ENCODE data around the gene SCD5. TPM values are rescaled to one million over a fixed set of nuclear protein-coding genes. Genes with fewer than 3 reads are reported as not detected.

The SCD5 gene
- total and polyA plus RNA-seq, 12 donors: 85.9 to 585 (median 229) TPM

GRCh38 chr4:82811838-82812341, 13.3 kb upstream of the SCD5 start:
- Histone ChIP-seq H3K36me3 (replicated peaks in 1 of 2) (peaks cover 0 to 1% of the 10 kb centered on the region in 2 donors), H3K27me3 (no peaks in the 10 kb centered on the region), H3K27ac (peak overlapping the region in 4 of 5 donors; percentile 13 to 53 (median 33)), H3K4me3 (no peak overlapping the region), H3K9me3 (replicated peaks in 1 of 3) (no peaks in the 10 kb centered on the region), H3K4me1 (replicated peaks in 1 of 2) (peaks cover 6 to 11% of the 10 kb centered on the region in 2 donors)
- no peak for TF ChIP-seq POLR2A (IDR thresholded peaks at IDR 0.05)
- TF ChIP-seq CTCF (IDR thresholded peaks at IDR 0.05): no peak
- no peak for DNase-seq
- intact Hi-C loops (cut with DNase I): no loop called here
- 20 to 30% (median 21%) methylated on average over 6 of the region's 6 CpGs for WGBS, 4 donors

GRCh38 chr4:82811392-82811791, 12.8 kb upstream of the SCD5 start:
- Histone ChIP-seq H3K36me3 (replicated peaks in 1 of 2) (no peaks in the 10 kb centered on the region), H3K4me3 (no peak overlapping the region), H3K9me3 (replicated peaks in 1 of 3) (no peaks in the 10 kb centered on the region), H3K27ac (no peak overlapping the region), H3K4me1 (replicated peaks in 1 of 2) (peaks cover 6 to 11% of the 10 kb centered on the region in 2 donors), H3K27me3 (no peaks in the 10 kb centered on the region)
- intact Hi-C loops (cut with DNase I): no loop called here
- TF ChIP-seq POLR2A (IDR thresholded peaks at IDR 0.05) (no peak), CTCF (IDR thresholded peaks at IDR 0.05) (no peak)
- DNase-seq: no peak
- 43% methylated on average over 1 of the region's 1 CpG; no CpG with 5 or more reads in 3 of the 4 donors for WGBS, 4 donors

- Histone ChIP-seq H3K9me3 (replicated peaks in 1 of 3) (no peaks in the 10 kb centered on the region), H3K4me1 (replicated peaks in 1 of 2) (peaks cover 6 to 11% of the 10 kb centered on the region in 2 donors), H3K27ac (no peak overlapping the region), H3K27me3 (no peaks in the 10 kb centered on the region), H3K4me3 (no peak overlapping the region), H3K36me3 (replicated peaks in 1 of 2) (no peaks in the 10 kb centered on the region)
- DNase-seq: no peak
- no peak for TF ChIP-seq CTCF (IDR thresholded peaks at IDR 0.05)
- TF ChIP-seq POLR2A (IDR thresholded peaks at IDR 0.05): no peak
- intact Hi-C loops (cut with DNase I): no loop called here
- 51 to 73% (median 64%) methylated on average over 4 of the region's 4 CpGs for WGBS, 4 donors
Observed at GRCh38 chr4:82810176-82810575, 11.6 kb upstream of the SCD5 start.

DNA sequence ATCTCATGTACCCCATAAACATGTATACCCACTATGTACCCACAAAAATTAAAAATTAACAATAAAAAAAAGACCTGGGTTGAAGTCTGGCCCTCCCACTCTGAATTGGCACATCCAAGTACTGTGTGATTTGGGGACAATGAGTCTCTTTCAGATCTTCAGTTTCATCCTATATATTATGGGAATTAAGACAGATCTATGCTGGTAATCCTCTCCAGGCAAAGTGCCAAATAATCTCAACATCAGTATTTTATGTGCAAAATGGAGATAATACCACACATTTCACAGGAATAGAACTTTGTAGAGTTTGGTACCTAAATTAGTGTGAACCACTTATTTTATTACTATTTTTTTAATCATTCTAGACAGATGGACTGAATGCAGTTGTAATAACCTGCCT, 11.0 kb upstream of the SCD5 start:
- Histone ChIP-seq H3K27ac (no peak overlapping the region), H3K27me3 (no peaks in the 10 kb centered on the region), H3K9me3 (replicated peaks in 1 of 3) (no peaks in the 10 kb centered on the region), H3K36me3 (replicated peaks in 1 of 2) (no peaks in the 10 kb centered on the region), H3K4me3 (no peak overlapping the region), H3K4me1 (replicated peaks in 1 of 2) (peaks cover 6 to 11% of the 10 kb centered on the region in 2 donors)
- intact Hi-C loops (cut with DNase I): loop anchor here in 1 of 2 donors (10.0 kb wide), 1 partner anchor 335 kb away; no protein-coding TSS in a partner anchor
- no peak for DNase-seq
- TF ChIP-seq POLR2A (IDR thresholded peaks at IDR 0.05) (no peak), CTCF (IDR thresholded peaks at IDR 0.05) (no peak)
